GM12801 (cell line): ENCODE measurements around the gene MRE11.

Source experiments
- CTCF ChIP-seq: IDR thresholded peaks from one replicate; pipeline ENCODE4 v1.5.1; 2011; ENCODE audit warnings: control low read depth; ENCODE audit not compliant: insufficient read length; ENCODE audit errors: extremely low read depth

Gene MRE11

GRCh38 chr11:94493281-94494125 lies at the start of gene MRE11, which contains the start of gene ANKRD49:
TSS of gene MRE11 (minus strand) at chr11:94493844. CDS start at chr11:94492801, 1,043 bp downstream.
TSS of gene ANKRD49 (plus strand) at chr11:94493984. CDS start at chr11:94496694, 2,710 bp downstream.
- no peak for TF ChIP-seq CTCF

- no peak for TF ChIP-seq CTCF
Observed at GRCh38 chr11:94539420-94539819, 45.8 kb upstream of the MRE11 start.

- TF ChIP-seq CTCF = no peak
Observed at GRCh38 chr11:94537031-94537600, 43.5 kb upstream of the MRE11 start.

- TF ChIP-seq CTCF = no peak
Observed at GRCh38 chr11:94536386-94536785, 42.7 kb upstream of the MRE11 start.

GRCh38 chr11:94533696-94534630 lies 40.3 kb upstream of the MRE11 start:
- TF ChIP-seq CTCF = no peak

- TF ChIP-seq CTCF = no peak
Observed at GRCh38 chr11:94533206-94533605, 39.6 kb upstream of the MRE11 start.

- TF ChIP-seq CTCF = no peak
Observed at GRCh38 chr11:94532211-94532610, 38.6 kb upstream of the MRE11 start.
